ENCODE measurements around the gene BRCA2. TPM values are rescaled to one million over a fixed set of nuclear protein-coding genes. Genes with fewer than 3 reads are reported as not detected.

The BRCA2 gene
- total RNA-seq, 1 donor from 2014 or later, result 3.4 TPM

DNA sequence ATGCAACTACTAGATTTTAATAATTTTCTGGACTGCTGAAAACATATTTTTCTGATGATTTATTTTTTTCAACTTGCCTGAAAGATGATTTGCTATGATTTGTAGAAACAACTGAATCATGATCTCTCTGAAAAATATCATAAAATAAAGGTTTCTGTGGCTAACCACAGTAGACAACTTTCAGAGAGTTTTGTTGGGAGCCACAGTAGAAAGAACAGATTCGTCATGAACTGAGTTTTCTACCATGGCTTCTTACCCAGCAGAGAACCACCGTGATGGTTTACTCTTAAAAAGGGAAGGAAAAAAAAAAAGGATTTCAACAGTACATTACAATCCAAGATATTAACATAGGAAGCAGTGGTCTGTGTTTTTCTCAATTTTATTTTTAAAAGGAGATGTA lies 18.1 kb upstream of the BRCA2 start:
- FAIRE-seq, result no peak

DNA sequence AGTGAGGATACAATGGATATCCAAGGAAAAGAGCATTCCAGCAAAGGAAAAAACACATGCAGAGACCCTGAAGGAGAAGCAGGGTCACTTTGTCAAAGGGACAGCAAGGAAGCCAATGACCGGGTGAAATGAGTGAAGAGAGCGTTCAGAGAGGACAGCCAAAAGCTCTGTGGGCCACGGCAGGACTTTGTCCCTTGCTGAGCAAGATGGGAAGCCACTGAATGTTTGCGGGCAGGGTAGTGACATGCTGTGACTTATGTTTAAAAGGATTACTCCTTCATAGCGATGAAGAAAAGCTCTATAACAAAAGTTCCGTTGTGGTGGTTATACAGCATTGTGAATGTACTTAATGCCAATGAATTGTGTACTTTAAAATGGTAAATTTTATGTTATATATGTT lies 16.6 kb upstream of the BRCA2 start:
- Histone ChIP-seq H3K27me3 (ENCODE audit: insufficient read depth, low read length) (peaks cover 3% of the 10 kb centered on the region), H3K79me2 (ENCODE audit: insufficient read depth, low read length) (no peaks in the 10 kb centered on the region), H4K20me1 (ENCODE audit: insufficient read depth, low read length) (no peaks in the 10 kb centered on the region), H3K9ac (ENCODE audit: low read length) (no peak overlapping the region), H3K4me2 (ENCODE audit: low read length) (no peak overlapping the region), H3K9me3 (ENCODE audit: insufficient read depth, low read depth, low read length) (no peaks in the 10 kb centered on the region), H2AFZ (ENCODE audit: low read depth, low read length) (no peak overlapping the region), H3K4me3 (ENCODE audit: insufficient read depth, low read depth, low read length) (no peak overlapping the region), H3K36me3 (ENCODE audit: insufficient read depth, low read length) (no peaks in the 10 kb centered on the region), H3K27ac (ENCODE audit: low read depth, low read length) (no peak overlapping the region), H3K4me1 (ENCODE audit: insufficient read depth, low read length) (no peaks in the 10 kb centered on the region)
- Mint-ChIP-seq H3K27me3 (ENCODE audit: low read depth, unreplicated experiment) (peaks cover 7% of the 10 kb centered on the region), H3K4me1 (ENCODE audit: low read depth, unreplicated experiment) (no peaks in the 10 kb centered on the region), H3K36me3 (ENCODE audit: low read depth, unreplicated experiment) (no peaks in the 10 kb centered on the region), H3K4me3 (ENCODE audit: unreplicated experiment) (no peak overlapping the region), H3K27ac (ENCODE audit: unreplicated experiment) (no peak overlapping the region), H3K9me3 (ENCODE audit: unreplicated experiment) (no peaks in the 10 kb centered on the region)
- FAIRE-seq (no peak), DNase-seq (ENCODE audit: low read depth) (no peak)
- TF ChIP-seq, protein P1, sequence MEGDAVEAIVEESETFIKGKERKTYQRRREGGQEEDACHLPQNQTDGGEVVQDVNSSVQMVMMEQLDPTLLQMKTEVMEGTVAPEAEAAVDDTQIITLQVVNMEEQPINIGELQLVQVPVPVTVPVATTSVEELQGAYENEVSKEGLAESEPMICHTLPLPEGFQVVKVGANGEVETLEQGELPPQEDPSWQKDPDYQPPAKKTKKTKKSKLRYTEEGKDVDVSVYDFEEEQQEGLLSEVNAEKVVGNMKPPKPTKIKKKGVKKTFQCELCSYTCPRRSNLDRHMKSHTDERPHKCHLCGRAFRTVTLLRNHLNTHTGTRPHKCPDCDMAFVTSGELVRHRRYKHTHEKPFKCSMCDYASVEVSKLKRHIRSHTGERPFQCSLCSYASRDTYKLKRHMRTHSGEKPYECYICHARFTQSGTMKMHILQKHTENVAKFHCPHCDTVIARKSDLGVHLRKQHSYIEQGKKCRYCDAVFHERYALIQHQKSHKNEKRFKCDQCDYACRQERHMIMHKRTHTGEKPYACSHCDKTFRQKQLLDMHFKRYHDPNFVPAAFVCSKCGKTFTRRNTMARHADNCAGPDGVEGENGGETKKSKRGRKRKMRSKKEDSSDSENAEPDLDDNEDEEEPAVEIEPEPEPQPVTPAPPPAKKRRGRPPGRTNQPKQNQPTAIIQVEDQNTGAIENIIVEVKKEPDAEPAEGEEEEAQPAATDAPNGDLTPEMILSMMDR (IDR thresholded peaks at IDR 0.05; ENCODE audit: insufficient read depth, low read depth, low read length), result no peak
- TF ChIP-seq EZH2 (IDR thresholded peaks at IDR 0.05; ENCODE audit: insufficient read depth, low read length), result no peak

More for the DNA sequence above, 18.1 kb upstream of the BRCA2 start:
- no peaks in the 10 kb centered on the region for H4K20me1 ChIP-seq (ENCODE audit: insufficient read depth, low read length)
- H3K9me3 ChIP-seq (ENCODE audit: insufficient read depth, low read depth, low read length), result no peaks in the 10 kb centered on the region
- H3K4me3 ChIP-seq (ENCODE audit: insufficient read depth, low read depth, low read length), result no peak overlapping the region
- Mint-ChIP-seq H3K27me3 (ENCODE audit: low read depth, unreplicated experiment) (peaks cover 7% of the 10 kb centered on the region), H3K9me3 (ENCODE audit: unreplicated experiment) (no peaks in the 10 kb centered on the region), H3K36me3 (ENCODE audit: low read depth, unreplicated experiment) (no peaks in the 10 kb centered on the region), H3K27ac (ENCODE audit: unreplicated experiment) (no peak overlapping the region), H3K4me3 (ENCODE audit: unreplicated experiment) (no peak overlapping the region), H3K4me1 (ENCODE audit: low read depth, unreplicated experiment) (no peaks in the 10 kb centered on the region)
- peaks cover 3% of the 10 kb centered on the region for H3K27me3 ChIP-seq (ENCODE audit: insufficient read depth, low read length)
- H3K9ac ChIP-seq (ENCODE audit: low read length), result no peak overlapping the region
- H3K27ac ChIP-seq (ENCODE audit: low read depth, low read length), result no peak overlapping the region
- H3K79me2 ChIP-seq (ENCODE audit: insufficient read depth, low read length), result no peaks in the 10 kb centered on the region
- no peaks in the 10 kb centered on the region for H3K36me3 ChIP-seq (ENCODE audit: insufficient read depth, low read length)
- no peak for DNase-seq (ENCODE audit: low read depth)
- H3K4me2 ChIP-seq (ENCODE audit: low read length), result no peak overlapping the region
- no peaks in the 10 kb centered on the region for H3K4me1 ChIP-seq (ENCODE audit: insufficient read depth, low read length)
- no peak overlapping the region for H2AFZ ChIP-seq (ENCODE audit: low read depth, low read length)
- TF ChIP-seq, protein P1 (IDR thresholded peaks at IDR 0.05; ENCODE audit: insufficient read depth, low read depth, low read length), result no peak
- TF ChIP-seq EZH2 (IDR thresholded peaks at IDR 0.05; ENCODE audit: insufficient read depth, low read length), result no peak

DNA sequence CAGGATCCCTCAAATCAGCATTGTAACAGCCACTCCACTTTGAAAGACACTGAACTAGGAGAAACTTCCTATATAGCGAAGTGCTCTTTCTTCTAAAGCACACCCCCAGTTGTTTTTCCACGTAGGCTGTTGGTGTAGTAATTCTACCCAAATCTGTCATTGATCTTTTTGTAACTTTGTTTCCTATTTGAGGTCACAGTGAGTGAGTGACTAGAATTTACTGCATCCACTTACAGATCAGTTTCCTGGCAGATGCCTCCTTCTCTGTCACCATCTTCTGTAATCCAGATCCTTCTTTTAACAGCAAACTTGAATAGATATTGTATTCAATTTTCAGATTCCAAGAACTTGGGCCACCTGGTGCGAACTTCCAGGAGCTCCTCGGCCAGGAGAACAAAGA lies 15.4 kb upstream of the BRCA2 start:
- Histone ChIP-seq H2AFZ (ENCODE audit: low read depth, low read length) (no peak overlapping the region), H3K4me1 (ENCODE audit: insufficient read depth, low read length) (no peaks in the 10 kb centered on the region), H3K27ac (ENCODE audit: low read depth, low read length) (no peak overlapping the region), H4K20me1 (ENCODE audit: insufficient read depth, low read length) (no peaks in the 10 kb centered on the region), H3K79me2 (ENCODE audit: insufficient read depth, low read length) (no peaks in the 10 kb centered on the region), H3K9me3 (ENCODE audit: insufficient read depth, low read depth, low read length) (no peaks in the 10 kb centered on the region), H3K4me3 (ENCODE audit: insufficient read depth, low read depth, low read length) (no peak overlapping the region), H3K4me2 (ENCODE audit: low read length) (no peak overlapping the region), H3K27me3 (ENCODE audit: insufficient read depth, low read length) (peaks cover 3% of the 10 kb centered on the region), H3K9ac (ENCODE audit: low read length) (no peak overlapping the region), H3K36me3 (ENCODE audit: insufficient read depth, low read length) (no peaks in the 10 kb centered on the region)
- no peak overlapping the region for H3K4me3 Mint-ChIP-seq (ENCODE audit: unreplicated experiment)
- FAIRE-seq, result no peak
- no peak overlapping the region for H3K27ac Mint-ChIP-seq (ENCODE audit: unreplicated experiment)
- no peak for TF ChIP-seq EZH2 (IDR thresholded peaks at IDR 0.05; ENCODE audit: insufficient read depth, low read length)
- TF ChIP-seq, protein P1 (IDR thresholded peaks at IDR 0.05; ENCODE audit: insufficient read depth, low read depth, low read length), result no peak
- no peaks in the 10 kb centered on the region for H3K4me1 Mint-ChIP-seq (ENCODE audit: low read depth, unreplicated experiment)
- H3K9me3 Mint-ChIP-seq (ENCODE audit: unreplicated experiment), result no peaks in the 10 kb centered on the region
- H3K27me3 Mint-ChIP-seq (ENCODE audit: low read depth, unreplicated experiment), result peaks cover 7% of the 10 kb centered on the region
- H3K36me3 Mint-ChIP-seq (ENCODE audit: low read depth, unreplicated experiment), result no peaks in the 10 kb centered on the region
- DNase-seq (ENCODE audit: low read depth), result no peak
